ENCODE measurements around the gene ZNF618. TPM values are rescaled to one million over a fixed set of nuclear protein-coding genes. Genes with fewer than 3 reads are reported as not detected.

ZNF618 gene
- polyA plus RNA-seq, 1 donor (not counting 4 experiments of a cell fraction or from before 2014, with no cell fraction given) = 2.5 TPM

GRCh38 chr9:114093761-114094505 is 217.8 kb downstream of the ZNF618 start:
- Histone ChIP-seq H3K9ac (ENCODE audit: control insufficient read depth, extremely low read depth, insufficient read depth, low read length) (no peak overlapping the region), H3K79me2 (ENCODE audit: control insufficient read depth, insufficient read depth, low read length) (no peaks in the 10 kb centered on the region), H3K9me3 (ENCODE audit: control insufficient read depth, low read depth, low read length) (no peaks in the 10 kb centered on the region), H3K9me1 (ENCODE audit: control insufficient read depth, extremely low read depth, insufficient read depth, low read length) (no peaks in the 10 kb centered on the region), H3K27me3 (ENCODE audit: control insufficient read depth, extremely low read depth, insufficient read depth, low read length) (peaks cover 19% of the 10 kb centered on the region), H3K4me3 (ENCODE audit: control insufficient read depth in 2 of 3, extremely low read depth in 1 of 3, insufficient read depth in 2 of 3, low read depth in 1 of 3, low read length in 3 of 3) (no peak overlapping the region), H3K36me3 (ENCODE audit: control insufficient read depth in 2 of 2, extremely low read depth in 1 of 2, insufficient read depth in 2 of 2, low read length in 2 of 2) (no peaks in the 10 kb centered on the region), H3K4me1 (ENCODE audit: control insufficient read depth, extremely low read depth, insufficient read depth, low read length) (peaks cover 4% of the 10 kb centered on the region), H3K27ac (ENCODE audit: control insufficient read depth, insufficient read depth, low read length) (no peak overlapping the region), H2AFZ (ENCODE audit: control insufficient read depth, low read length) (no peak overlapping the region), H3K4me2 (ENCODE audit: control insufficient read depth, extremely low read depth, insufficient read depth, low read depth, low read length) (no peak overlapping the region), H4K20me1 (ENCODE audit: control insufficient read depth, extremely low read depth, insufficient read depth, low read length) (no peaks in the 10 kb centered on the region)
- no peak for FAIRE-seq
- dilution Hi-C loops (cut with MboI; ENCODE audit: extremely low pct_ligation_motif_present, low sequenced_read_pairs) = no loop called here
- TF ChIP-seq CTCF (optimal IDR thresholded peaks at IDR 0.05 in 1 of 3, IDR thresholded peaks at IDR 0.05 in 1 of 3, conservative IDR thresholded peaks at IDR 0.05 in 1 of 3; ENCODE audit: extremely low read depth in 1 of 3, insufficient read depth in 2 of 3, low read length in 3 of 3) (no peak), EZH2 (IDR thresholded peaks at IDR 0.05; ENCODE audit: low read length) (no peak)
- no peak for DNase-seq (ENCODE audit: low read depth, low spot score)

GRCh38 chr9:114094971-114095370 is 218.9 kb downstream of the ZNF618 start:
- Histone ChIP-seq H3K9me3 (ENCODE audit: control insufficient read depth, low read depth, low read length) (no peaks in the 10 kb centered on the region), H3K36me3 (ENCODE audit: control insufficient read depth in 2 of 2, extremely low read depth in 1 of 2, insufficient read depth in 2 of 2, low read length in 2 of 2) (no peaks in the 10 kb centered on the region), H3K9ac (ENCODE audit: control insufficient read depth, extremely low read depth, insufficient read depth, low read length) (no peak overlapping the region), H3K4me2 (ENCODE audit: control insufficient read depth, extremely low read depth, insufficient read depth, low read depth, low read length) (no peak overlapping the region), H3K27ac (ENCODE audit: control insufficient read depth, insufficient read depth, low read length) (no peak overlapping the region), H3K79me2 (ENCODE audit: control insufficient read depth, insufficient read depth, low read length) (no peaks in the 10 kb centered on the region), H3K4me3 (ENCODE audit: control insufficient read depth in 2 of 3, extremely low read depth in 1 of 3, insufficient read depth in 2 of 3, low read depth in 1 of 3, low read length in 3 of 3) (no peak overlapping the region), H4K20me1 (ENCODE audit: control insufficient read depth, extremely low read depth, insufficient read depth, low read length) (no peaks in the 10 kb centered on the region), H3K27me3 (ENCODE audit: control insufficient read depth, extremely low read depth, insufficient read depth, low read length) (peaks cover 22% of the 10 kb centered on the region), H3K4me1 (ENCODE audit: control insufficient read depth, extremely low read depth, insufficient read depth, low read length) (peaks cover 4% of the 10 kb centered on the region), H3K9me1 (ENCODE audit: control insufficient read depth, extremely low read depth, insufficient read depth, low read length) (no peaks in the 10 kb centered on the region), H2AFZ (ENCODE audit: control insufficient read depth, low read length) (no peak overlapping the region)
- dilution Hi-C loops (cut with MboI; ENCODE audit: extremely low pct_ligation_motif_present, low sequenced_read_pairs) = no loop called here
- TF ChIP-seq CTCF (optimal IDR thresholded peaks at IDR 0.05 in 1 of 3, IDR thresholded peaks at IDR 0.05 in 1 of 3, conservative IDR thresholded peaks at IDR 0.05 in 1 of 3; ENCODE audit: extremely low read depth in 1 of 3, insufficient read depth in 2 of 3, low read length in 3 of 3) (no peak), EZH2 (IDR thresholded peaks at IDR 0.05; ENCODE audit: low read length) (no peak)
- FAIRE-seq (no peak), DNase-seq (ENCODE audit: low read depth, low spot score) (no peak)
